ENCODE results near the gene RNF180.

Gene RNF180

GRCh38 chr5:64195981-64196380 lies 30.3 kb downstream of the RNF180 start:
- no peak overlapping the region for H3K4me3 ChIP-seq (ENCODE audit: low read depth in 1 of 2, low read length in 1 of 2)
- H3K9me3 ChIP-seq = no peaks in the 10 kb centered on the region
- no peaks in the 10 kb centered on the region for H3K4me1 ChIP-seq (ENCODE audit: control insufficient read depth in 1 of 2, insufficient read depth in 1 of 2, low read depth in 1 of 2, low read length in 1 of 2)
- no peaks in the 10 kb centered on the region for H3K27me3 ChIP-seq
- TF ChIP-seq, protein P1, sequence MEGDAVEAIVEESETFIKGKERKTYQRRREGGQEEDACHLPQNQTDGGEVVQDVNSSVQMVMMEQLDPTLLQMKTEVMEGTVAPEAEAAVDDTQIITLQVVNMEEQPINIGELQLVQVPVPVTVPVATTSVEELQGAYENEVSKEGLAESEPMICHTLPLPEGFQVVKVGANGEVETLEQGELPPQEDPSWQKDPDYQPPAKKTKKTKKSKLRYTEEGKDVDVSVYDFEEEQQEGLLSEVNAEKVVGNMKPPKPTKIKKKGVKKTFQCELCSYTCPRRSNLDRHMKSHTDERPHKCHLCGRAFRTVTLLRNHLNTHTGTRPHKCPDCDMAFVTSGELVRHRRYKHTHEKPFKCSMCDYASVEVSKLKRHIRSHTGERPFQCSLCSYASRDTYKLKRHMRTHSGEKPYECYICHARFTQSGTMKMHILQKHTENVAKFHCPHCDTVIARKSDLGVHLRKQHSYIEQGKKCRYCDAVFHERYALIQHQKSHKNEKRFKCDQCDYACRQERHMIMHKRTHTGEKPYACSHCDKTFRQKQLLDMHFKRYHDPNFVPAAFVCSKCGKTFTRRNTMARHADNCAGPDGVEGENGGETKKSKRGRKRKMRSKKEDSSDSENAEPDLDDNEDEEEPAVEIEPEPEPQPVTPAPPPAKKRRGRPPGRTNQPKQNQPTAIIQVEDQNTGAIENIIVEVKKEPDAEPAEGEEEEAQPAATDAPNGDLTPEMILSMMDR (IDR thresholded peaks at IDR 0.05) = no peak
- H3K36me3 ChIP-seq = no peaks in the 10 kb centered on the region
- no peak overlapping the region for H3K27ac ChIP-seq

GRCh38 chr5:64199425-64199824 lies 33.8 kb downstream of the RNF180 start:
- no peak overlapping the region for H3K4me3 ChIP-seq (ENCODE audit: low read depth in 1 of 2, low read length in 1 of 2)
- no peaks in the 10 kb centered on the region for H3K36me3 ChIP-seq
- H3K27ac ChIP-seq = no peak overlapping the region
- H3K9me3 ChIP-seq = no peaks in the 10 kb centered on the region
- H3K27me3 ChIP-seq = no peaks in the 10 kb centered on the region
- no peaks in the 10 kb centered on the region for H3K4me1 ChIP-seq (ENCODE audit: control insufficient read depth in 1 of 2, insufficient read depth in 1 of 2, low read depth in 1 of 2, low read length in 1 of 2)
- TF ChIP-seq, protein P1 (IDR thresholded peaks at IDR 0.05) = no peak

GRCh38 chr5:64201996-64202395 lies 36.4 kb downstream of the RNF180 start:
- no peaks in the 10 kb centered on the region for H3K4me1 ChIP-seq (ENCODE audit: control insufficient read depth in 1 of 2, insufficient read depth in 1 of 2, low read depth in 1 of 2, low read length in 1 of 2)
- no peaks in the 10 kb centered on the region for H3K27me3 ChIP-seq
- no peaks in the 10 kb centered on the region for H3K9me3 ChIP-seq
- H3K4me3 ChIP-seq (ENCODE audit: low read depth in 1 of 2, low read length in 1 of 2) = no peak overlapping the region
- H3K27ac ChIP-seq = no peak overlapping the region
- TF ChIP-seq, protein P1 (IDR thresholded peaks at IDR 0.05) = no peak
- no peaks in the 10 kb centered on the region for H3K36me3 ChIP-seq

GRCh38 chr5:64206653-64207052 lies 41.0 kb downstream of the RNF180 start:
- Histone ChIP-seq H3K36me3 (no peaks in the 10 kb centered on the region), H3K4me3 (ENCODE audit: low read depth in 1 of 2, low read length in 1 of 2) (no peak overlapping the region), H3K27me3 (no peaks in the 10 kb centered on the region), H3K27ac (no peak overlapping the region), H3K9me3 (no peaks in the 10 kb centered on the region), H3K4me1 (ENCODE audit: control insufficient read depth in 1 of 2, insufficient read depth in 1 of 2, low read depth in 1 of 2, low read length in 1 of 2) (no peaks in the 10 kb centered on the region)
- TF ChIP-seq, protein P1 (IDR thresholded peaks at IDR 0.05) = no peak

DNA sequence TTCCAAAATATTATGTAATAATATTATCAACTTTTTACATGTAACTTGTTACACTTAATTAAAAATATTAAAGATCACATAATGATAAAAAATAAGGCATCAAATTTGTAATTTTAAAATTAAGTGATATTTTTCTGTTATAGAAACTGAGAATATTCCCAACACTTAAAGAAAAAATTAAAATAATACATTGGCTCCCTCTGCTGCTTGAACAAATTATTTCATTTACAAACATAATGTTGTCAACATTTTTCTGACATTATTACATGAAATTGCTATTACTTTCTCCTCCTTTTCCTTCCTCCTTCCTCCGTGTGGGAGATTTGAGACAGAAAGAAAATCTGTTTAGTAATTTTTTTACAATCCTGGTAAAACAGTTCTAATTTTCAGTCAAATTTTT lies 42.3 kb downstream of the RNF180 start:
- Histone ChIP-seq H3K36me3 (no peaks in the 10 kb centered on the region), H3K4me1 (ENCODE audit: control insufficient read depth in 1 of 2, insufficient read depth in 1 of 2, low read depth in 1 of 2, low read length in 1 of 2) (no peaks in the 10 kb centered on the region), H3K4me3 (ENCODE audit: low read depth in 1 of 2, low read length in 1 of 2) (no peak overlapping the region), H3K27ac (no peak overlapping the region), H3K27me3 (no peaks in the 10 kb centered on the region), H3K9me3 (no peaks in the 10 kb centered on the region)
- TF ChIP-seq, protein P1 (IDR thresholded peaks at IDR 0.05) = no peak

- no peaks in the 10 kb centered on the region for H3K27me3 ChIP-seq
- no peaks in the 10 kb centered on the region for H3K9me3 ChIP-seq
- TF ChIP-seq, protein P1 (IDR thresholded peaks at IDR 0.05) = no peak
- H3K4me3 ChIP-seq (ENCODE audit: low read depth in 1 of 2, low read length in 1 of 2) = no peak overlapping the region
- H3K4me1 ChIP-seq (ENCODE audit: control insufficient read depth in 1 of 2, insufficient read depth in 1 of 2, low read depth in 1 of 2, low read length in 1 of 2) = no peaks in the 10 kb centered on the region
- H3K27ac ChIP-seq = no peak overlapping the region
- H3K36me3 ChIP-seq = no peaks in the 10 kb centered on the region
Observed at GRCh38 chr5:64209353-64209752, 43.7 kb downstream of the RNF180 start.

Measured in neutrophil (primary cell).